IPS-NIHi7 (cell line): ENCODE results near the gene TUB.

Source experiments
- DNase-seq: peaks from one replicate; pipeline ENCODE4 v3.0.0; 2012; ENCODE audit warnings: mixed read lengths; ENCODE audit errors: extremely low spot score

Gene TUB

GRCh38 chr11:8107642-8108041 is 26.6 kb downstream of the TUB start:
- DNase-seq, result no peak

- no peak for DNase-seq
Observed at GRCh38 chr11:8108421-8108820, 27.4 kb downstream of the TUB start.

GRCh38 chr11:8109675-8110074 is 28.7 kb downstream of the TUB start:
- no peak for DNase-seq

- DNase-seq, result no peak
Observed at GRCh38 chr11:8110396-8110795, 29.4 kb downstream of the TUB start.

GRCh38 chr11:8111636-8112035 is 30.6 kb downstream of the TUB start:
- DNase-seq, result no peak

- DNase-seq, result no peak
Observed at GRCh38 chr11:8122173-8122764, 41.3 kb downstream of the TUB start.

GRCh38 chr11:8126649-8127289 is 45.8 kb downstream of the TUB start:
- no peak for DNase-seq

GRCh38 chr11:8127447-8127846 is 46.4 kb downstream of the TUB start:
- DNase-seq, result no peak

- no peak for DNase-seq
Observed at GRCh38 chr11:8138526-8138925, 57.5 kb downstream of the TUB start.

GRCh38 chr11:8149726-8150125 is 68.7 kb downstream of the TUB start:
- no peak for DNase-seq
